GM18498 (cell line): Measurements from ENCODE around the gene PALM3.
"Not testable (repeated sequence)": the region's sequence is repeated elsewhere in the genome, so short reads cannot be mapped to it uniquely, and the experiment has no call there.

ENCODE experiments used
- ATAC-seq: cut with Tn5 transposase; IDR thresholded peaks from one replicate; pipeline ENCODE4 v1.9.1; 2021; ENCODE audit warnings: mild to moderate bottlenecking, moderate library complexity; ENCODE audit not compliant: unreplicated experiment

PALM3 gene

GRCh38 chr19:14061081-14061749 is 661 bp downstream of the PALM3 start:
- ATAC-seq = no peak

GRCh38 chr19:14059652-14060155 is 2.2 kb downstream of the PALM3 start:
- ATAC-seq = no peak

- no peak for ATAC-seq
Observed at GRCh38 chr19:14059093-14059480, 2.8 kb downstream of the PALM3 start.

DNA sequence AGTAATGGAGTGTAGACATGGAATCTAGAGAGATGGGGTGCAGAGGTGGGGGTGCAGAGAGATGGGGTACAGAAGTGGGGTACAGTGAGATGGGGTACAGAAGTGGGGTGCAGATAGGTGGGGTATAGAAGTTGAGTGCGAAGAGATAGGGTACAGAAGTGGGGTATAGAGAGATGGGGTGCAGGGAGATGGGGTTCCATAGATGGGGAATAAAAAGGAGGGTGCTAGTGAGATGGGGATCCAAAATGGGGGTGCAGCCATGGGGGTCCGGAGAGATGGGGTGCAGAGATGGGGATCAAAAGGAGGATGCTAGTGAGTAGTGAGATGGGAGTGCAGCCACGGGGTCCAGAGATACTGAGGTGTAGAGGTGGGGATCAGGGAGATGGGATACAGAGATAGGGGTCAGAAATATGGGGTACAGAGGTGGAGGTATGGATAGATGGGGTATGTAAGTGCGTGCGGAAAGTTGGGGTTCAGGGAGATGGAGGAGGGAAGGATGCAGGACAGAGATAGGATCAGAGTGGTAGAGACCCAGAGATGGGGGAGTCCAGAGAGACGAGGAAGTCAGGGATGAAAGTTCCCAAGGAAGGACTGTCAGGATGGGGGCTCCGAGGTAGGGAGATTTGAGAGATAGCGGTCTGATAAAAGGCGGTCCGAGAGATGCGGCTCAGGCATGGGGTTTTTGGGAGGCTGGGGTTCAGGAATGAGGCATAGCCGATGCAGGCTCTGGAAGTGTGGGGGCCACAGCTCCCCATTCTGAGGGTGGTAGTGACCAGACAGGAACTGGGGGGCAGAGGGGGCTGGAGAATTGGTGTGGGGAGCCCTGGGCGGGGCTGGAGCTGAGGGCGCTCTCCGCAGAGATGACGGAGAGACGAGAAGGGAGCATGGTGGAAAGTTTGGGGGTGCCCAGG is 3.4 kb downstream of the PALM3 start:
- ATAC-seq = no peak

DNA sequence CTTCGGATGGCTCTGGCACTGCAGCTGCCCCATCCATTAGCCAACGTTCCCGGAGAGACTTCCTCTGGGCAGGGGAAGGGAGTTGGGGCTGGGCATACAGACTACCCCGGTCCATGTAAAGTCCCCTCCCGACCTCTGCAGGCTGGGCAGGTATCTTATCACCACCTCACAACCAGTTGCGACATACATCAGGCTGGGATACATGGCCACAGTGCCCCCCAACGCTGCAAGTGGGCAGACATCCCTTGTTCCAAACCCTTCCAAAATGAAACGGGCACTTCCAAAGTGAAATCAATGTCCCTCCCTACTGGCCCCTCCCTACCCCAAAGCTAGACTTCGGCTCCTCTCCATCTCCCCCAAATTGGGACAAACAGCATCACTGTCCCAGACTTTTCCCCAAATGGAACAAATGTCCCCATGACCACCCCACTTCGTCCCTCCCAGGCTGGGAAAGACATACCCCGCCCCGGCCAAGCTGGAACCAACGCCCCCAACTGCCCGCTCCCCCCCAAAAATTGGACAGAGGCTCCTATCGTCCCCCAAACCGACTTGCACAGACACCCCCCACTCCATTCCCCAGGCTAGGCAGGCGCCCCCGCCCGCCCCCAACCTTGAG is 5.0 kb downstream of the PALM3 start:
- no peak for ATAC-seq

- ATAC-seq = no peak
Observed at GRCh38 chr19:14056069-14056666, 5.7 kb downstream of the PALM3 start.

DNA sequence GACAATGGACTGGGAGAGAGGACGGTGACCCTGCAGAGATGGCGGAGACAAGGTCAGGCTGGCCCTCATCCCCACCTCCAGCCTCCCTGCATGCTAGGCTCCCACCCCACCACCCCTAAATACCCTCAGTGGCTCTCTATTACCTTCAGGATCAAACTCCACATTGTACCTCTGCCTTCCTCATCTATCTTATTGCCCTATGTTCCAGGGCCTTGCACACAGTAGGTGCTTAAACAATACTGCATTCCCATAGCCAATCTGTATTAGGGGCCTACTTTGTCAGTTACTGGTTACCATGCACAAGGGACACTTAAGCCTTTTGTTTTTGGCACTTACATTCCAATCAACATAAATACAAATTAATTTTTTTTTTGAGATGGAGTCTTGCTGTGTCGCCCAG is 6.5 kb downstream of the PALM3 start:
- ATAC-seq = no peak

- no peak for ATAC-seq
Observed at GRCh38 chr19:14054721-14055120, 7.2 kb downstream of the PALM3 start.

- ATAC-seq = no peak
Observed at GRCh38 chr19:14054099-14054498, 7.8 kb downstream of the PALM3 start.

DNA sequence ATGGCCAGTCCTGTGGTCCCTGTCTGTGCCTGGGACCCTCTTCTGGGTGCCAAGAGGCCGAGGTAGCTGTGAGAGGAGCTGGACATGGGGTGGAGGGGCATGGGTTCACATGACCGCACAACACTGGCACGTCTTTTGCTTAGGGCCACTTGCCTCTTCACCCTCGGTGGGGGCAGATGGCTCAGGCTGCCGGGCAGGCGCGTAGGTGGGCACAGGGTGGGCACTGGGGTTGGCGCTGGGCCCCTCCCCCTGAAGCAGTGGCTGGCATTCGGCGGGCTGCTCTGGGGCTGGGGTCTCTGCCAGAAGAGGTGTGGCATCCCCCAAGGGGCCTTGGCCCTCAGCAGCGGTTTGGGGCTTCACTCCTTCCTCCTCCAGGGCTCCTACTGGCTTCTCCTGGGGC is 8.4 kb downstream of the PALM3 start:
- no peak for ATAC-seq

DNA sequence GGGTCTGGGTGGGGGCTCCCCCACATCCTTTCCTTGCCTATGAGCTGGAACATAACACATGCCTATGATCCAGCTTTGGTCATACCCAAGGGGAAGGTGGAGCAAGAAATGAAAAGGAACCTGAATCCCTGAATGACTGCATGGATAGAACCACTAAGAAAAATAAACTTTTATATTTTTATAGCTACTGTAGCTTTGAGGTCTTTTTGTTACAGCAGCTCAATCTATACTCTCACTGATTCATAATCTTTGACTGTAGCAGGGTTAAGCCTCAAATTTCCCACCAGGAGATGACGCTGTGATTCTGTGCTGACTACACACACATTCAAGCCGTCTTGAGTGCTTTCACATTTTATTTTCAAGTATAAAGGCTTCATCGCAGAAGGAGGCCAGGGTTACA is 8.8 kb downstream of the PALM3 start:
- no peak for ATAC-seq

- no peak for ATAC-seq
Observed at GRCh38 chr19:14052470-14052869, 9.4 kb downstream of the PALM3 start.

GRCh38 chr19:14051980-14052379 is 9.9 kb downstream of the PALM3 start:
- no peak for ATAC-seq

GRCh38 chr19:14050961-14051360 is 10.9 kb downstream of the PALM3 start:
- ATAC-seq = not testable (repeated sequence)

GRCh38 chr19:14050512-14050911 is 11.4 kb downstream of the PALM3 start:
- no peak for ATAC-seq

GRCh38 chr19:14048443-14049153 is 13.3 kb downstream of the PALM3 start:
- ATAC-seq = no peak

DNA sequence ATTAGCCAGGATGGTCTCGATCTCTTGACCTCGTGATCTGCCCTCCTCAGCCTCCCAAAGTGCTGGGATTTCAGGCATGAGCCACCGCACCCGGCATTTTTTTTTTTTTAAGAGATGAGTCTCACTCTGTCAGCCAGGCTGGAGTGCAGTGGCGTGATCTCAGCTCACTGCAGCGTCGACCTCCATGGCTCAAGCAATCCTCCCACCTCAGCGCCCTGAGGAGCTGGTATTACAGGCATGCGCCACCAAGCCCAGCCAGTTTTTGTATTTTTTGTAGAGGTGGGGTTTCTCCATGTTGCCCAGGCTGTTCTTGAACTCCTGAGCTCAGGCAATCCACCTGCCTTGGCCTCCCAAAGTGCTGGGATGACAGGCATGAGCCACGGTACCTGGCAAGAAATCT is 14.0 kb downstream of the PALM3 start:
- not testable (repeated sequence) for ATAC-seq

- not testable (repeated sequence) for ATAC-seq
Observed at GRCh38 chr19:14042659-14043608, 18.9 kb downstream of the PALM3 start.

GRCh38 chr19:14039181-14039580 is 22.7 kb downstream of the PALM3 start:
- ATAC-seq = no peak
